K562 (cell line): ENCODE results near the gene VPS35L. TPM values are rescaled to one million over a fixed set of nuclear protein-coding genes. Genes with fewer than 3 reads are reported as not detected.
A peak's percentile ranks its signal among the peaks of the same experiment; 100 is the strongest.

Experiments
- ATF1 ChIP-seq, 2 experiments: fragments of 450-650 bp in 1 of 2; IDR thresholded peaks; 2 replicates each; pipeline ENCODE4 v1.6.1; 2016; ENCODE audit warnings: missing compliant biosample characterization in 1 of 2, missing genetic modification characterization in 1 of 2
- CCAR2 ChIP-seq: fragments of 200-400 bp; formaldehyde crosslinking; IDR thresholded peaks from 2 replicates; pipeline ENCODE4 v1.6.1; 2017; ENCODE audit warnings: mild to moderate bottlenecking, low read depth, low read length
- CREB5 ChIP-seq: fragments of 250-450 bp; sonication (Bioruptor Pico); IDR thresholded peaks from 2 replicates; pipeline ENCODE4 v1.5.0; 2020; ENCODE audit warnings: mild to moderate bottlenecking
- HDAC2 ChIP-seq: fragments of 450-650 bp; IDR thresholded peaks from 2 replicates; pipeline ENCODE4 v1.6.1; 2016; ENCODE audit warnings: mild to moderate bottlenecking
- KLF6 ChIP-seq: fragments of 250-450 bp; sonication (Bioruptor Pico); IDR thresholded peaks from 2 replicates; pipeline ENCODE4 v1.4.0; 2020; ENCODE audit warnings: mild to moderate bottlenecking, moderate library complexity, borderline replicate concordance
- L3MBTL2 ChIP-seq: fragments of 450-650 bp; IDR thresholded peaks from 2 replicates; pipeline ENCODE4 v1.6.1; 2016; ENCODE audit warnings: mild to moderate bottlenecking, moderate library complexity
- MLLT1 ChIP-seq, 2 experiments: fragments of 450-650 bp; IDR thresholded peaks; 2 replicates each; pipeline ENCODE4 v1.6.1; 2016
- MTA1 ChIP-seq: fragments of 450-650 bp; IDR thresholded peaks from 2 replicates; pipeline ENCODE4 v1.6.1; 2017; ENCODE audit warnings: borderline replicate concordance
- NCOR1 ChIP-seq: fragments of 450-650 bp; IDR thresholded peaks from 2 replicates; pipeline ENCODE4 v1.6.1; 2016; ENCODE audit warnings: mild to moderate bottlenecking, moderate library complexity
- PML ChIP-seq: IDR thresholded peaks from 2 replicates; pipeline ENCODE4 v1.6.1; 2012; ENCODE audit warnings: low read length, inconsistent platforms
- SNRNP70 ChIP-seq: fragments of 200-400 bp; formaldehyde crosslinking; optimal IDR thresholded peaks from 2 replicates; pipeline ENCODE3; 2017; ENCODE audit warnings: low read depth, low read length
- STAT5A ChIP-seq: IDR thresholded peaks from 2 replicates; pipeline ENCODE4 v1.6.1; 2012; ENCODE audit warnings: low read length, inconsistent platforms, borderline replicate concordance
- TFE3 ChIP-seq: fragments of 450-650 bp; formaldehyde crosslinking; IDR thresholded peaks from 2 replicates; pipeline ENCODE4 v1.4.0; 2020; ENCODE audit warnings: mild to moderate bottlenecking, mixed read lengths
- VEZF1 ChIP-seq: fragments of 200-800 bp; sonication (Bioruptor generic); IDR thresholded peaks from 2 replicates; pipeline ENCODE4 v1.6.1; 2017; ENCODE audit warnings: missing genetic modification characterization, missing compliant biosample characterization
- ZBTB49 ChIP-seq: sonication (generic); formaldehyde crosslinking; IDR thresholded peaks from 2 replicates; pipeline ENCODE4 v1.8.0; 2022; ENCODE audit warnings: missing genetic modification reagents, mild to moderate bottlenecking, borderline replicate concordance
- ZNF24 ChIP-seq: fragments of 450-650 bp; IDR thresholded peaks from 2 replicates; pipeline ENCODE4 v1.6.1; 2016
- ZNF282 ChIP-seq: sonication (generic); formaldehyde crosslinking; IDR thresholded peaks from 2 replicates; pipeline ENCODE4 v1.8.1; 2023; ENCODE audit warnings: missing genetic modification reagents
- ZNF354B ChIP-seq: fragments of 250-450 bp; sonication (Bioruptor Pico); IDR thresholded peaks from 2 replicates; pipeline ENCODE4 v1.4.0; 2020
- polyA plus RNA-seq, 8 experiments: library from polyadenylated mRNA; depleted of rRNA in 4 of 8; stranded (reverse) in 5 of 8; unstranded in 3 of 8; fragments of >200 nt; fragmentation: Nextera tagmentation in 2 of 8; fragmentation: Illumina TruSeq in 1 of 8; extraction: Ambion mirVana in 2 of 8; extraction: Trizol in 1 of 8; gene quantifications; 2 replicates each; pipeline versions ENCODE4 v1.2.1 to v1.2.3, GENCODE V29; 2011 to 2014; ENCODE audit warnings: inconsistent platforms in 1 of 8, missing spikeins in 1 of 8
- total RNA-seq, 7 experiments: library from RNA; depleted of rRNA in 6 of 7; stranded (reverse); fragments of >200 nt in 6 of 7; fragmentation: Illumina TruSeq in 2 of 7; extraction: Trizol in 2 of 7; gene quantifications; 2 replicates each; pipeline versions ENCODE4 v1.2.1 to v1.2.3, GENCODE V29; 2011 to 2021; ENCODE audit warnings: low replicate concordance in 1 of 7

The VPS35L gene
- total and polyA plus RNA-seq, 9 of the 15 experiments (the other 6 are each of a cell fraction or from before 2014, with no cell fraction given) = 10.2 to 30.4 (median 20.1) TPM

- TF ChIP-seq CREB5 (CRISPR knock-in tag) (no peak), VEZF1 (CRISPR knock-in tag) (peak; percentile 26; the same call in 1 of the 2 replicates), NCOR1 (peak; percentile 55; the same call in 1 of the 2 replicates), PML (no peak), ZNF282 (CRISPR knock-in tag) (no peak), HDAC2 (0 out of 2 replicates have a peak, but pooled peaks have one; percentile 38), KLF6 (CRISPR knock-in tag) (no peak), ZBTB49 (CRISPR knock-in tag) (no peak), TFE3 (no peak), SNRNP70 (no peak), MTA1 (no peak), ATF1 (CRISPR knock-in tag; IDR thresholded peaks at IDR 0.05) (no peak), ATF1 (tag; IDR thresholded peaks at IDR 0.05) (no peak), STAT5A (peak; percentile 60; the same call in 1 of the 2 replicates), ZNF354B (no peak), L3MBTL2 (peak; percentile 64), ZNF24 (no peak), CCAR2 (no peak), MLLT1 (IDR thresholded peaks at IDR 0.05) (no peak)
Observed at GRCh38 chr16:19696328-19696727, 140.8 kb downstream of the VPS35L start (continued).
